PC-9 (cell line): Measurements from ENCODE around the gene BTLA. TPM values are rescaled to one million over a fixed set of nuclear protein-coding genes. Genes with fewer than 3 reads are reported as not detected.

Source experiments
- BruUV-seq: library from RNA; stranded (reverse); fragments of 400-500 nt; replicated peaks from 2 replicates; lab custom pipeline; 2021; lab: Mats Ljungman, UMichigan
- CTCF ChIA-PET: fragments of 300-600 bp; sonication (Branson Sonifier 250); formaldehyde crosslinking; loops from one replicate; lab custom pipeline; 2022; ENCODE audit warnings: antibody characterized with exemption; lab: Charles Lee
- POLR2A ChIA-PET: fragments of 300-600 bp; sonication (Branson Sonifier 250); formaldehyde crosslinking; loops from one replicate; lab custom pipeline; 2022; ENCODE audit warnings: antibody characterized with exemption; ENCODE audit not compliant: unreplicated experiment; lab: Charles Lee
- DNase-seq, 2 experiments: peaks; one replicate each; pipeline versions ENCODE4 v3.0.0 to v3.0.0-alpha.2; 2015 to 2022; ENCODE audit warnings: mixed read lengths in 1 of 2
- H2AFZ ChIP-seq: fragments of 200-600 bp; sonication (generic); 2 replicates; pipeline ENCODE4 v1.8.1; 2017; ENCODE audit warnings: antibody characterized with exemption
- H3F3A ChIP-seq: fragments of 200-600 bp; sonication (generic); 2 replicates; pipeline ENCODE4 v1.8.1; 2017; ENCODE audit warnings: antibody characterized with exemption, mild to moderate bottlenecking, low read depth; ENCODE audit not compliant: insufficient read depth
- H3K27ac ChIP-seq: fragments of 200-600 bp; sonication (generic); 2 replicates; pipeline ENCODE4 v1.6.1; 2016; ENCODE audit warnings: mixed run types
- H3K27me3 ChIP-seq: fragments of 200-600 bp; sonication (generic); 2 replicates; pipeline ENCODE4 v1.6.1; 2016; ENCODE audit warnings: low read depth, mixed run types; ENCODE audit not compliant: insufficient read depth
- H3K36me3 ChIP-seq: fragments of 200-600 bp; sonication (generic); 2 replicates; pipeline ENCODE4 v1.6.1; 2016; ENCODE audit warnings: low read depth, mixed run types
- H3K4me1 ChIP-seq: fragments of 200-600 bp; sonication (generic); replicated peaks from 2 replicates; pipeline ENCODE4 v1.6.1; 2016; ENCODE audit warnings: mixed run types; ENCODE audit not compliant: insufficient read depth
- H3K4me2 ChIP-seq: fragments of 200-600 bp; sonication (generic); 2 replicates; pipeline ENCODE4 v1.6.1; 2017; ENCODE audit warnings: mixed run types
- H3K4me3 ChIP-seq: fragments of 200-600 bp; sonication (generic); 2 replicates; pipeline ENCODE4 v1.6.1; 2016; ENCODE audit warnings: mixed run types
- H3K79me2 ChIP-seq: fragments of 200-600 bp; sonication (generic); 2 replicates; pipeline ENCODE4 v1.6.1; 2017; ENCODE audit warnings: low read depth, mixed run types
- H3K9me2 ChIP-seq: fragments of 200-600 bp; sonication (generic); 2 replicates; pipeline ENCODE4 v1.8.1; 2017; ENCODE audit warnings: mild to moderate bottlenecking; ENCODE audit not compliant: insufficient read depth
- H3K9me3 ChIP-seq: fragments of 200-600 bp; sonication (generic); 2 replicates; pipeline ENCODE4 v1.8.1; 2016; ENCODE audit warnings: low read depth; ENCODE audit not compliant: insufficient read depth
- H4K20me1 ChIP-seq: fragments of 200-600 bp; sonication (generic); 2 replicates; pipeline ENCODE4 v1.8.1; 2017; ENCODE audit not compliant: insufficient read depth
- CTCF ChIP-seq: fragments of 200-600 bp; sonication (generic); conservative IDR thresholded peaks from 2 replicates; pipeline ENCODE4 v1.6.1; 2017; ENCODE audit warnings: mixed run types, antibody characterized with exemption, mild to moderate bottlenecking, moderate library complexity
- EZH2 ChIP-seq: fragments of 200-600 bp; sonication (generic); IDR thresholded peaks from 2 replicates; pipeline ENCODE4 v1.8.0; 2017; ENCODE audit warnings: antibody characterized with exemption, low read depth
- intact Hi-C: fragments of 100-400 bp; cut with micrococcal nuclease; formaldehyde crosslinking; loops from one replicate; pipeline ENCODE4 v1.10.0; 2022; ENCODE audit not compliant: unreplicated experiment
- total RNA-seq: library from RNA; stranded (reverse); gene quantifications from 2 replicates; pipeline ENCODE4 v1.2.3, GENCODE V29; 2021

BTLA gene
- total RNA-seq, 1 experiment from 2014 or later, result not detected

DNA sequence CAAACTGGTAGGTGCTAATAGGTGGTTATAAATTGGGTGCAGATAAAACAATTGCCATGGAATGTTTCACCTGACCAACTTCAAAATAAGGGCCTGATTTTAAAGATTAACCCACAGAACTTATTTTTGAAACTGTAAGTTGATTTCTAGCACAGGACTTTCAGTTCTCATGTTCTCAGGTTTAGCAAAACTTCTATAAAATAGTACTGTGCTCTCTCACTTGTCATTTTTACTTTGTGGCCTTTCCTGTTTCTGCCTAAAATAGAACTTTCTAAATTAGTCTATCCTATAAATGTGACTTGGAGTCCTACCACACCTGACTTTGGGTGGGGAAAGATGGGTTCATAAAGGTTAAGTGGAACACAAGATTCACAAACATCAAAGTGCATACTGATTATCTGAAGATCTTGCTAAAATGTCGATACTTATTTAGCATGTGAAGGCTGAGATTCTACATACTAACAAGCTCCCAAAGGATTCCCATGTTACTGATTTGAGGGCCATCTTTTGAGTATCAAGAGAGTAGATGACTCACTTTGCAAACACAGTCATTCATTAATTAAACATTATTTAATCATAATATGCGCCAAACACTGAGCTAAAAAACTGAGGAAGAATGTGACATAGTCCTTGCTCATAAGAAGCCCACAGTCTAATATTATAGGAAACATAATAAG lies 38.6 kb downstream of the BTLA start:
- H3K27me3 ChIP-seq, result no peaks in the 10 kb centered on the region
- H3K27ac ChIP-seq, result no peak overlapping the region
- H2AFZ ChIP-seq, result no peak overlapping the region
- ChIA-PET POLR2A (no interaction called here), CTCF (no interaction called here)
- no peaks in the 10 kb centered on the region for H3K4me1 ChIP-seq
- no peaks in the 10 kb centered on the region for H3K79me2 ChIP-seq
- H3K4me3 ChIP-seq, result no peak overlapping the region
- TF ChIP-seq CTCF, result no peak
- no peaks in the 10 kb centered on the region for H3K9me3 ChIP-seq
- BruUV-seq, result no TSS peak
- intact Hi-C loops, result no loop called here
- no peaks in the 10 kb centered on the region for H3K36me3 ChIP-seq
- H3K9me2 ChIP-seq, result no peaks in the 10 kb centered on the region
- H3F3A ChIP-seq, result no peaks in the 10 kb centered on the region
- H4K20me1 ChIP-seq, result no peaks in the 10 kb centered on the region
- no peak for DNase-seq
- no peak overlapping the region for H3K4me2 ChIP-seq

GRCh38 chr3:112459750-112460149 lies 39.5 kb downstream of the BTLA start:
- H2AFZ ChIP-seq, result no peak overlapping the region
- ChIA-PET POLR2A (no interaction called here), CTCF (no interaction called here)
- no peak overlapping the region for H3K4me3 ChIP-seq
- no peak for TF ChIP-seq EZH2
- no peak for TF ChIP-seq CTCF
- H3K79me2 ChIP-seq, result no peaks in the 10 kb centered on the region
- H3K27ac ChIP-seq, result no peak overlapping the region
- no peaks in the 10 kb centered on the region for H3K27me3 ChIP-seq
- intact Hi-C loops, result no loop called here
- DNase-seq, result no peak
- no peaks in the 10 kb centered on the region for H3K9me3 ChIP-seq
- H3K9me2 ChIP-seq, result no peaks in the 10 kb centered on the region
- BruUV-seq, result no TSS peak
- H3K4me1 ChIP-seq, result no peaks in the 10 kb centered on the region
- H3K36me3 ChIP-seq, result no peaks in the 10 kb centered on the region
- no peaks in the 10 kb centered on the region for H4K20me1 ChIP-seq
- H3K4me2 ChIP-seq, result no peak overlapping the region
- no peaks in the 10 kb centered on the region for H3F3A ChIP-seq

GRCh38 chr3:112456147-112456546 lies 43.1 kb downstream of the BTLA start:
- BruUV-seq, result no TSS peak
- no peak overlapping the region for H3K4me2 ChIP-seq
- H3K9me3 ChIP-seq, result no peaks in the 10 kb centered on the region
- no peaks in the 10 kb centered on the region for H3K79me2 ChIP-seq
- H3F3A ChIP-seq, result no peaks in the 10 kb centered on the region
- no peaks in the 10 kb centered on the region for H3K27me3 ChIP-seq
- no peaks in the 10 kb centered on the region for H3K36me3 ChIP-seq
- no peak overlapping the region for H3K4me3 ChIP-seq
- H3K27ac ChIP-seq, result no peak overlapping the region
- no peaks in the 10 kb centered on the region for H3K4me1 ChIP-seq
- H3K9me2 ChIP-seq, result no peaks in the 10 kb centered on the region
- H2AFZ ChIP-seq, result no peak overlapping the region
- intact Hi-C loops, result no loop called here
- H4K20me1 ChIP-seq, result no peaks in the 10 kb centered on the region
- no peak for TF ChIP-seq EZH2
- TF ChIP-seq CTCF, result no peak
- DNase-seq, result no peak
- CTCF ChIA-PET, result no interaction called here
- POLR2A ChIA-PET, result no interaction called here
